Activated T-cell treated with anti-CD3 and anti-CD28 coated beads, Interleukin-2, amount 50 U/mL, for 24 hours (primary cell): ENCODE measurements around the gene SLX9.
"Not testable (repeated sequence)": the region's sequence is repeated elsewhere in the genome, so short reads cannot be mapped to it uniquely, and the experiment has no call there.

Experiments used
- DNase-seq: peaks from one replicate; pipeline ENCODE4 v3.0.0-alpha.2; 2020
- H3K27ac Mint-ChIP-seq: 2 replicates; pipeline ENCODE4 v1.8.0; 2020; ENCODE audit warnings: mild to moderate bottlenecking, mixed read lengths
- H3K27me3 Mint-ChIP-seq: 2 replicates; pipeline ENCODE4 v1.8.0; 2020; ENCODE audit warnings: mixed read lengths
- H3K36me3 Mint-ChIP-seq: 2 replicates; pipeline ENCODE4 v1.8.0; 2020; ENCODE audit warnings: low read depth, mixed read lengths
- H3K4me1 Mint-ChIP-seq: 2 replicates; pipeline ENCODE4 v1.8.0; 2020; ENCODE audit warnings: low read depth, mixed read lengths
- H3K4me3 Mint-ChIP-seq: 2 replicates; pipeline ENCODE4 v1.8.0; 2020; ENCODE audit warnings: mild to moderate bottlenecking, moderate library complexity, mixed read lengths
- H3K9me3 Mint-ChIP-seq: 2 replicates; pipeline ENCODE4 v1.8.0; 2020; ENCODE audit warnings: mixed read lengths

The SLX9 gene

DNA sequence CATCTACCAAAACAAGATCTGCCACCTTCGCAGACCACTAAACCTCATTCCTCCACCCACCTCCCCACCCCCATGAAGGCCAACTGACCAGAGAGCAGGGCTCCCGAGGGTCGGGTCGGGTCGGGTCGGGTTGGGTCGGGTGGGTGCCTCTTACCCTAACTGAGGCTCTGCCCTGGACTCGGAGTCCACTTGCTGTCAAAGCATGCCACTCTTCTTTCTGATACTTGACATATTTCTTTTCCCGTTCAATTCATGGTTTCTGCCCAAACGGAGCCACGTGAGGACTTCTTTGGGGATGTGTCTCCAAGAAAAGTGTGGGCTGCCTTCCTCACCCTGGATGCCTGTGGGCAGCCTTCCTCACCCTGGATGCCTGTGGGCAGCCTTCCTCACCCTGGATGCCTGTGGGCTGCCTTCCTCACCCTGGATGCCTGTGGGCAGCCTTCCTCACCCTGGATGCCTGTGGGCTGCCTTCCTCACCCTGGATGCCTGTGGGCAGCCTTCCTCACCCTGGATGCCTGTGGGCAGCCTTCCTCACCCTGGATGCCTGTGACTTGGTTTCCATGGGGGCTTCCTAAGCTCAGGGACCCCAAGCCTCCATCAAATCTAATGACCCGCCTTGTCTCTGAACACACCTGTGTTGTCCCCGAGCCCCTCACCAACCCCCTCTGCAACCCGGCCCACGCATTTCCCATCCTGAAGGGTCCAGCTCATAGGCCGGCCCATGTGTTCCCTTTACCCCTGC is 11.2 kb upstream of the SLX9 start:
- not testable (repeated sequence) for H3K27me3 Mint-ChIP-seq, DNase-seq, H3K36me3 Mint-ChIP-seq, H3K9me3 Mint-ChIP-seq
- peak overlapping the region; percentile 96 for H3K27ac Mint-ChIP-seq
- H3K4me3 Mint-ChIP-seq = peak overlapping the region; percentile 78
- peaks cover 76% of the 10 kb centered on the region for H3K4me1 Mint-ChIP-seq

DNA sequence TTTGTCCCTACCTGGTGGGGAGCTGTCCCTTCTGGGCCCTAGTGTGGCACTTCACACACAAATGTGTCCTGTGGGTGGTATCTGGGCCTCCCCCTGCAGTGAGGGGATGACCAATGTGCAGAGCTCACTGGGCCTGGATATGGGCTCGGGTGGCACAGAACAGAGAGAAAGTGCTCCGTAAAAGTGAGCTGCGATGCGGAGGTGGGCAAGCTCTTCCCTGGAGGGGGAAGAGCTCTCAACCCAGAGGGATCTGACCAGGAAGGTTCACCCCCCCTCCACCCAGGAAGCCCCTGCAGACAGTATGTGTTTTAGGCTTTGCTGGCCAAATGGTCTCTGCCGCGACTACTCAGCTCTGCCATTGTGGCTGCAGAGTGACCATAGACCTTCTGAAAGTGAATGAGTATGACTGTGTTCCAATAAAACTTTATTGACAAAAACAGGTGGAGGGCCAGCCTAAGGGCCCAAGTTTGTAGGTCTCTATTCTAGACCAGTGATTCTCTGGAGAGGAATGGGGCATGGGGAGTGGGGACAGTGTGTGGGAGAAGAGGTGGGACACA is 10.5 kb upstream of the SLX9 start:
- DNase-seq = no peak
- H3K27ac Mint-ChIP-seq = peak overlapping the region; percentile 83
- H3K4me3 Mint-ChIP-seq = peak overlapping the region; percentile 51
- H3K27me3 Mint-ChIP-seq = no peaks in the 10 kb centered on the region
- no peaks in the 10 kb centered on the region for H3K9me3 Mint-ChIP-seq
- H3K36me3 Mint-ChIP-seq = no peaks in the 10 kb centered on the region
- peaks cover 69% of the 10 kb centered on the region for H3K4me1 Mint-ChIP-seq

GRCh38 chr21:44929799-44930542 is 9.9 kb upstream of the SLX9 start:
- H3K4me3 Mint-ChIP-seq = peak overlapping the region; percentile 33
- no peaks in the 10 kb centered on the region for H3K36me3 Mint-ChIP-seq
- no peak for DNase-seq
- H3K27me3 Mint-ChIP-seq = no peaks in the 10 kb centered on the region
- peaks cover 63% of the 10 kb centered on the region for H3K4me1 Mint-ChIP-seq
- H3K9me3 Mint-ChIP-seq = no peaks in the 10 kb centered on the region
- peak overlapping the region; percentile 83 for H3K27ac Mint-ChIP-seq

- H3K36me3 Mint-ChIP-seq = no peaks in the 10 kb centered on the region
- DNase-seq = peak; percentile 71
- peak overlapping the region; percentile 76 for H3K27ac Mint-ChIP-seq
- H3K27me3 Mint-ChIP-seq = no peaks in the 10 kb centered on the region
- H3K9me3 Mint-ChIP-seq = no peaks in the 10 kb centered on the region
- peak overlapping the region; percentile 77 for H3K4me3 Mint-ChIP-seq
- peaks cover 57% of the 10 kb centered on the region for H3K4me1 Mint-ChIP-seq
These were observed 9.3 kb upstream of the SLX9 start for GRCh38 chr21:44930543-44930981.

- peak overlapping the region; percentile 87 for H3K27ac Mint-ChIP-seq
- no peaks in the 10 kb centered on the region for H3K36me3 Mint-ChIP-seq
- H3K9me3 Mint-ChIP-seq = no peaks in the 10 kb centered on the region
- H3K4me3 Mint-ChIP-seq = peak overlapping the region; percentile 77
- no peaks in the 10 kb centered on the region for H3K27me3 Mint-ChIP-seq
- H3K4me1 Mint-ChIP-seq = peaks cover 54% of the 10 kb centered on the region
- no peak for DNase-seq
These were observed 8.7 kb upstream of the SLX9 start for GRCh38 chr21:44931137-44931500.

DNA sequence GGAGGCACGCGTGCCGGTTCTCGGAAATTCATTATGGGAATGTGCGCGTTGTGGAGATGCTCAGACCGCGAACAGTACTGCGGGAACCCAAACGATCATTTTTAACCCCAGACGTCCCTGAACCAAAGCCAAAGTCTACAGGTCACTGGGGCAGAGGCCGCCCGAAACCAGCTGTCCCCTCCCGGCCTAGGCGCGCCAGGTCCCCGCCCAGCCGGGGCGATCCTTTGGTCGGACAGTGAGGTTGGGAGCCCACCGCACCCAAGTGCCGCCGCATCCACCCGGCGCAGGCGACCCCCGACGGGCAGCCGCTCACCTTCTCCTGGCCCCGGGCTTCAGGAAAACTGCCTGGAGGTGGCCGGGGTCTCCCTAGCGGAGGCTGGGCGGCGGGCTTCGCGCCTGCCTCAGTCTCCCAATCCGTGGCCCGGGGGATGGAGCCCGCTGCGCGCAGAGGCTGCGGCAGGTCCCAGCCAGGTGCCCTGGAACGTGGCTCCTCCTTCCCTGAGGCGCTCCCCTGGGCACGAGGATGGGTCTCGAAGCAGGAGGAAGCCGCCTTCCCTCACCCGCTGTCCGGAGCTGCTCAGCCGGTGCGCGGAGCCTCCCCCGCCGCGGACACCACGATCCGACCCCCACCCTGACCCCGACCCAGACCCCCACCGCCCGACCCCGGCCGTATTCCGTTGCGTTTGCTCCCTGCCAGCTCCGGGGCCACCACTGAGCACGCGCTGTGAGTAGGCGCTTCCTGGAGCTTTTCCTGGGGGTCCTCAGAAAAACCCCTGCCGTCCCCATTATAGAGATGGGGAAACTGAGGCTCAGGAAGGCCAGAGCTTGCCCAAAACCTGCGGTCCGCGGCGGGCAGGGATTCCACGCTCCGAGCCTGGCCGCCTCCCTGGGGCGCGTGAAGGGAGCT is 8.1 kb upstream of the SLX9 start:
- H3K27ac Mint-ChIP-seq = peak overlapping the region; percentile 87
- H3K9me3 Mint-ChIP-seq = no peaks in the 10 kb centered on the region
- H3K36me3 Mint-ChIP-seq = no peaks in the 10 kb centered on the region
- H3K4me3 Mint-ChIP-seq = peak overlapping the region; percentile 77
- H3K4me1 Mint-ChIP-seq = peaks cover 48% of the 10 kb centered on the region
- DNase-seq = peak; percentile 65
- no peaks in the 10 kb centered on the region for H3K27me3 Mint-ChIP-seq

- H3K9me3 Mint-ChIP-seq = no peaks in the 10 kb centered on the region
- H3K4me1 Mint-ChIP-seq = peaks cover 40% of the 10 kb centered on the region
- peak; percentile 87 for DNase-seq
- H3K36me3 Mint-ChIP-seq = no peaks in the 10 kb centered on the region
- peak overlapping the region; percentile 67 for H3K4me3 Mint-ChIP-seq
- no peaks in the 10 kb centered on the region for H3K27me3 Mint-ChIP-seq
- peak overlapping the region; percentile 33 for H3K27ac Mint-ChIP-seq
These were observed 7.2 kb upstream of the SLX9 start for GRCh38 chr21:44932408-44933181.

DNA sequence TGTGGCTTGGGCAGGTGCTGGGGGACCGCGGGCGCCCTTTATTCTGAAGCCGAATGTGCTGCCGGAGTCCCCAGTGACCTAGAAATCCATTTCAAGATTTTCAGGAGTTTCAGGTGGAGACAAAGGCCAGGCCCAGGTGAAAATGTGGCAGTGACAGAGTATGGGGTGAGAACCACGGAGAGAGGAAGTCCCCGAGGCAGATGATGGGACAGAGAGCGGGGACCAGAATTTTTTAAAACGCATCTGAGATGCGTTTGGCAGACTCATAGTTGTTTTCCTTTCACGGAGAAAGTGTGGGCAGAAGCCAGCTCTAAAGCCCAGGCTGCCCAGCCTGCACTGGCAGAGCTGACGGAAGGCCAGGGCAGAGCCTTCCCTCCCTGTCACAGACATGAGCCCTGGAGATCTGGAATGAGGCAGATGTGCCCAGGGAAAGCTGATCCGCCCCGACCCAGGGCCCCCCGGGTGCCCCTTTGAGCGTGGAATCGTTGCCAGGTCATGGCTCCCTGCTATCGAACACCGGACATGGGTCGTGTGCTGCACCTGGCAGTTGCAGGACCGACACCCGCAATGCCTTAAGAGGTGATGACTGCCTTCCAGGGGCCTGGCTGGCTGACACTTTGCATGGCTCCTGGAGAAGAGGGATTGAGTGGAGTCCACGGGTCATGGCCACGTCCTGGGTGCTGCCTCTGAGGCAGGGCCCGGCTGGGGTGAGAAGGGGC is 6.5 kb upstream of the SLX9 start:
- no peaks in the 10 kb centered on the region for H3K36me3 Mint-ChIP-seq
- H3K27me3 Mint-ChIP-seq = no peaks in the 10 kb centered on the region
- H3K9me3 Mint-ChIP-seq = no peaks in the 10 kb centered on the region
- no peak overlapping the region for H3K27ac Mint-ChIP-seq
- H3K4me3 Mint-ChIP-seq = peak overlapping the region; percentile 8
- no peak for DNase-seq
- peaks cover 35% of the 10 kb centered on the region for H3K4me1 Mint-ChIP-seq

GRCh38 chr21:44933918-44934260 is 5.9 kb upstream of the SLX9 start:
- Mint-ChIP-seq H3K9me3 (no peaks in the 10 kb centered on the region), H3K4me3 (no peak overlapping the region), H3K36me3 (no peaks in the 10 kb centered on the region), H3K4me1 (peaks cover 36% of the 10 kb centered on the region), H3K27me3 (no peaks in the 10 kb centered on the region), H3K27ac (no peak overlapping the region)
- no peak for DNase-seq

DNA sequence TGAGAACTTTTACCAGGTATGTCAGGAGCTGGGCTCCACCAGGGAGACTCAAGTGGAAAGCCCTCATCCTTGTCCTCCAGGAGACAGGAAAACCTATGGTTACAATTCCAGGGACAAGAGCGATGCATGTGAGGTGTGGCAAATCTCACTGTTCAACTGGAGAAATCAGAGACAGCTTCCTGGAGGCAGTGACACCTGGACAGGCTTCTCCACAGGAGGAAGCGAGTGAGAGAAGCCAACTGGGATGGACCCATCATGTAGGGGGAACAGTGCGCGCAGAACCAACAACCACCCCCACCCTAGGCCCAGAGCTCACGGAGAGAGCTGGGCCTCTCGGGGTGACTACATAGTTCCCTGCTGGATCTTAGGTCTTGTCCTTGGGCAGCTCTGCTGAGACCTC is 5.6 kb upstream of the SLX9 start:
- Mint-ChIP-seq H3K4me3 (no peak overlapping the region), H3K27me3 (no peaks in the 10 kb centered on the region), H3K36me3 (peaks cover 3% of the 10 kb centered on the region), H3K4me1 (peaks cover 36% of the 10 kb centered on the region), H3K9me3 (no peaks in the 10 kb centered on the region), H3K27ac (no peak overlapping the region)
- DNase-seq = no peak

DNA sequence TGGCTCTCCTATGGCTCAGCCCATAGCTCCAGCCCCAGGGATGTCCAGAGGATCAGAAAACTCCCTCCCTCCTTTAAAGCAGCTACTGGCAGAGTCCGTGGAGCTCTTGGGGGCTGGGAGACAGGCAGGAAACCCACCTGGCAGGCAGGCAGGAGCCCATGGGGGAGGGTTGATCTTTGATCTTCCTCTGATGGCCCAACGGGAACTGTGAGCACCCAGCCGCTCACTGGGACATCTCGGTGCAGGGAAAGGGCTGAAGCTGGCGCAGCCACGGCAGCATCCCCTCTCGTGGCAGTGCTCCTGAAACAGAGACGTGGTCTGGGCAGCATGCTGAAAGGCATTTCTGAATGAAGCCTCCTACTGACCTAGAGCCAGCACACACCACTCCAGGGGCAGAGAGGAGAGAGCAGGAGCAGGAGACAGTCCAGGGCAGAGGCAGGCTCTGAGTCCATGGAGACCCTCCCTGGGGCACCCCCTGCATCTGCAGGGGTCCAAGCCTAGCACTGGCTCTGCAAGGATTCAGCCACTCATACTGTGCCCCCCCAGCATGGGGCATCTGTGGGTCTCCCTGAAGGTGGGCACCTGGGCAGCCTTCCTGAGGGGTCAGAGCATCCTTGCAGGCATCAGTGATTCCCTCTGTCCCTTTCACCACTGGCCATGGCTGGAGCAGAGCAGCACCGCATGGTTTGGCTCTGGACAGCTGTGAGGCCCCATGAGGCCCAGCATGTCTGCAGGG is 4.9 kb upstream of the SLX9 start:
- Mint-ChIP-seq H3K4me3 (no peak overlapping the region), H3K4me1 (peaks cover 30% of the 10 kb centered on the region), H3K27ac (no peak overlapping the region), H3K9me3 (no peaks in the 10 kb centered on the region), H3K36me3 (peaks cover 3% of the 10 kb centered on the region), H3K27me3 (no peaks in the 10 kb centered on the region)
- no peak for DNase-seq

DNA sequence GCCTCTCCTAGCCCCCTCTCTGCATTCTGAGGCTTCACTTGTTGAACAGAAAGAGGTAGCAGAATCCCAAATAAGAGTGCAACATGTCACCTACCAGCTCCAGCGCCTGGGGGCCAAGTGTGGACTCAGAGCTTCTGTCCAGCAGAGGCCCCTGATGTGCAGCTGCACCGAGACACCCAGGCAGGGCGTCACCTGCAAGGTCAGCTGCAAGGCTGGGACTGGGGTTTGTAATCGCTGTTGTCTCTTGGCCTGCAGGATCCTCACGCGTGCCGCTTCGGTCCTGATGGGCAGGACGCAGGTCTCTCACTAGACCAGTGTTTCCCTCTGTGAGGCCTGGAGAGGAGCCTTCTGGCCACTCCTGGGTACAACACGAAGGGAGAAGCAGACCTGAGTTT is 4.3 kb upstream of the SLX9 start:
- no peaks in the 10 kb centered on the region for H3K27me3 Mint-ChIP-seq
- no peak overlapping the region for H3K27ac Mint-ChIP-seq
- no peak overlapping the region for H3K4me3 Mint-ChIP-seq
- H3K4me1 Mint-ChIP-seq = peaks cover 24% of the 10 kb centered on the region
- peaks cover 7% of the 10 kb centered on the region for H3K36me3 Mint-ChIP-seq
- H3K9me3 Mint-ChIP-seq = no peaks in the 10 kb centered on the region
- DNase-seq = no peak
